Measurements from ENCODE around the gene TBX1.

- TF ChIP-seq CTCF (IDR thresholded peaks at IDR 0.05) (no peak), POLR2A (IDR thresholded peaks at IDR 0.05) (no peak)
These were observed 24.7 kb upstream of the TBX1 start for GRCh38 chr22:19735665-19736510.
